H1 (cell line): ENCODE measurements around the gene GRIK4.

ENCODE experiments used
- BRCA1 ChIP-seq: IDR thresholded peaks from 2 replicates; pipeline ENCODE4 v1.6.1; 2012; ENCODE audit warnings: low read depth, low read length, improper control_type of control experiment
- CHD1 ChIP-seq: IDR thresholded peaks from 2 replicates; pipeline ENCODE4 v1.6.1; 2012; ENCODE audit warnings: low read depth, low read length, improper control_type of control experiment
- FOSL1 ChIP-seq: IDR thresholded peaks from 2 replicates; pipeline ENCODE4 v1.6.1; 2011; ENCODE audit warnings: mild to moderate bottlenecking, low read depth, low read length, moderate library complexity; ENCODE audit not compliant: insufficient read depth
- JUND ChIP-seq: IDR thresholded peaks from 2 replicates; pipeline ENCODE4 v1.6.1; 2011; ENCODE audit warnings: mild to moderate bottlenecking, improper control_type of control experiment, low read length
- POLR2A ChIP-seq, 2 experiments: IDR thresholded peaks; 1 replicate in 1 of 2; 2 replicates in 1 of 2; pipeline ENCODE4 v1.6.1; 2011; ENCODE audit warnings: low read depth in 2 of 2, low read length in 2 of 2, mild to moderate bottlenecking in 2 of 2; ENCODE audit errors: control extremely low read depth in 1 of 2
- TEAD4 ChIP-seq: IDR thresholded peaks from 2 replicates; pipeline ENCODE4 v1.6.1; 2012; ENCODE audit warnings: low read depth, low read length, inconsistent platforms, mixed read lengths
- TF ChIP-seq, protein P1 (sequence below): IDR thresholded peaks from 2 replicates; pipeline ENCODE4 v1.6.1; 2012; ENCODE audit warnings: low read length, inconsistent platforms
- TF ChIP-seq, protein P2 (sequence below), 3 experiments: IDR thresholded peaks; 1 replicate in 2 of 3; 2 replicates in 1 of 3; pipeline versions ENCODE4 v1.5.1 to v1.6.1; 2011; ENCODE audit warnings: low read length in 3 of 3, mild to moderate bottlenecking in 3 of 3, inconsistent platforms in 2 of 3, low read depth in 1 of 3, moderate library complexity in 1 of 3; ENCODE audit not compliant: insufficient read depth in 1 of 3; ENCODE audit errors: control extremely low read depth in 1 of 3

DNA sequence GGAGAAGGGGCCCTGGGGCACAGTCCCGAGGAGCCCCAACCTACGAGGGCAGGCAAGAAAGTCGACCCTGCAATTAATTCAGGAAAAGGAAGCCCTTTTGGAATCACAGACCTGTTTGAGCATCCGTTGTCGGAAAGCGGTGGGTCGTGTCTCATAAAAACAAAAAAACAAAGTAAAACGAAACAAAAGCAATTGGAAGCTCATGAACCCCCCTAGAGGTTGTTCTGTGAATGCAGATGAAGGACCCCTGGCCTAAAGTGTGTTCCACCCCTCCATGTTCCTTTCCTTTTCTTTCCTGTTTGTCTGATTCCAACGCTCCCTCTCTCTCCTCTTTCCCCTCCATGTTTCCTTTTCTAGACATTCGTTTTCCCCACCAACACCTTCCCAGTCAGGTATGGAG is 203.7 kb downstream of the GRIK4 start:
- TF ChIP-seq, protein P1, sequence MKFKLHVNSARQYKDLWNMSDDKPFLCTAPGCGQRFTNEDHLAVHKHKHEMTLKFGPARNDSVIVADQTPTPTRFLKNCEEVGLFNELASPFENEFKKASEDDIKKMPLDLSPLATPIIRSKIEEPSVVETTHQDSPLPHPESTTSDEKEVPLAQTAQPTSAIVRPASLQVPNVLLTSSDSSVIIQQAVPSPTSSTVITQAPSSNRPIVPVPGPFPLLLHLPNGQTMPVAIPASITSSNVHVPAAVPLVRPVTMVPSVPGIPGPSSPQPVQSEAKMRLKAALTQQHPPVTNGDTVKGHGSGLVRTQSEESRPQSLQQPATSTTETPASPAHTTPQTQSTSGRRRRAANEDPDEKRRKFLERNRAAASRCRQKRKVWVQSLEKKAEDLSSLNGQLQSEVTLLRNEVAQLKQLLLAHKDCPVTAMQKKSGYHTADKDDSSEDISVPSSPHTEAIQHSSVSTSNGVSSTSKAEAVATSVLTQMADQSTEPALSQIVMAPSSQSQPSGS = no peak
- TF ChIP-seq BRCA1 = no peak
- TF ChIP-seq, protein P2, sequence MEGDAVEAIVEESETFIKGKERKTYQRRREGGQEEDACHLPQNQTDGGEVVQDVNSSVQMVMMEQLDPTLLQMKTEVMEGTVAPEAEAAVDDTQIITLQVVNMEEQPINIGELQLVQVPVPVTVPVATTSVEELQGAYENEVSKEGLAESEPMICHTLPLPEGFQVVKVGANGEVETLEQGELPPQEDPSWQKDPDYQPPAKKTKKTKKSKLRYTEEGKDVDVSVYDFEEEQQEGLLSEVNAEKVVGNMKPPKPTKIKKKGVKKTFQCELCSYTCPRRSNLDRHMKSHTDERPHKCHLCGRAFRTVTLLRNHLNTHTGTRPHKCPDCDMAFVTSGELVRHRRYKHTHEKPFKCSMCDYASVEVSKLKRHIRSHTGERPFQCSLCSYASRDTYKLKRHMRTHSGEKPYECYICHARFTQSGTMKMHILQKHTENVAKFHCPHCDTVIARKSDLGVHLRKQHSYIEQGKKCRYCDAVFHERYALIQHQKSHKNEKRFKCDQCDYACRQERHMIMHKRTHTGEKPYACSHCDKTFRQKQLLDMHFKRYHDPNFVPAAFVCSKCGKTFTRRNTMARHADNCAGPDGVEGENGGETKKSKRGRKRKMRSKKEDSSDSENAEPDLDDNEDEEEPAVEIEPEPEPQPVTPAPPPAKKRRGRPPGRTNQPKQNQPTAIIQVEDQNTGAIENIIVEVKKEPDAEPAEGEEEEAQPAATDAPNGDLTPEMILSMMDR (IDR thresholded peaks at IDR 0.05; ENCODE audit: control extremely low read depth in 1 of 3, insufficient read depth in 1 of 3, low read depth in 1 of 3, low read length in 3 of 3) = peak; percentile 15 to 67 (median 47); a peak in 3 of 4 replicates
- no peak for TF ChIP-seq CHD1
- TF ChIP-seq TEAD4 = no peak
- no peak for TF ChIP-seq JUND
- no peak for TF ChIP-seq FOSL1
- no peak for TF ChIP-seq POLR2A (IDR thresholded peaks at IDR 0.05; ENCODE audit: control extremely low read depth in 1 of 2, low read depth in 2 of 2, low read length in 2 of 2)
